H1 (cell line): ENCODE data around the gene CLASP2. TPM values are rescaled to one million over a fixed set of nuclear protein-coding genes. Genes with fewer than 3 reads are reported as not detected.
A peak's percentile ranks its signal among the peaks of the same experiment; 100 is the strongest.

Source experiments
- CTCF ChIA-PET: fragments of 300-600 bp; sonication (Branson Sonifier 250); formaldehyde crosslinking; loops from one replicate; lab custom pipeline; 2021; ENCODE audit not compliant: partially characterized antibody; lab: Charles Lee
- POLR2A ChIA-PET: fragments of 300-600 bp; sonication (Branson Sonifier 250); formaldehyde crosslinking; loops from one replicate; lab custom pipeline; 2021; ENCODE audit warnings: inconsistent platforms; ENCODE audit not compliant: partially characterized antibody; lab: Charles Lee
- DNase-seq, 2 experiments: peaks; one replicate each; pipeline versions ENCODE4 v3.0.0 to v3.0.0-alpha.2; 2010 to 2022; ENCODE audit warnings: low spot score in 2 of 2, low read depth in 1 of 2, mixed read lengths in 1 of 2
- FAIRE-seq: peaks from 2 replicates; lab custom pipeline; 2011; peaks lifted over from hg19 to GRCh38; lab: Jason Lieb, UNC
- H2AFZ ChIP-seq: 2 replicates; pipeline ENCODE4 v1.8.1; 2012; ENCODE audit warnings: low read length, inconsistent platforms
- H2AK5ac ChIP-seq: 2 replicates; pipeline ENCODE4 v1.6.1; 2013; ENCODE audit warnings: low read depth, low read length
- H2BK120ac ChIP-seq: replicated peaks from 2 replicates; pipeline ENCODE3; 2013; ENCODE audit warnings: low read depth, low read length, inconsistent platforms
- H2BK12ac ChIP-seq: 2 replicates; pipeline ENCODE4 v1.6.1; 2013; ENCODE audit warnings: low read depth, low read length
- H2BK15ac ChIP-seq: 2 replicates; pipeline ENCODE4 v1.6.1; 2013; ENCODE audit warnings: low read length
- H2BK20ac ChIP-seq: 2 replicates; pipeline ENCODE4 v1.6.1; 2013; ENCODE audit warnings: low read length
- H2BK5ac ChIP-seq: 2 replicates; pipeline ENCODE4 v1.6.1; 2013; ENCODE audit warnings: low read depth, low read length
- H3K14ac ChIP-seq: 2 replicates; pipeline ENCODE4 v1.6.1; 2013; ENCODE audit warnings: inconsistent platforms; ENCODE audit not compliant: insufficient read length
- H3K18ac ChIP-seq: 2 replicates; pipeline ENCODE4 v1.6.1; 2013; ENCODE audit warnings: low read length; ENCODE audit errors: extremely low read depth
- H3K23ac ChIP-seq: 2 replicates; pipeline ENCODE4 v1.6.1; 2013; ENCODE audit warnings: inconsistent platforms; ENCODE audit not compliant: insufficient read length
- H3K23me2 ChIP-seq: 2 replicates; pipeline ENCODE4 v1.6.1; 2013; ENCODE audit warnings: low read depth, low read length
- H3K27ac ChIP-seq: 2 replicates; pipeline ENCODE4 v1.6.1; 2011; ENCODE audit warnings: low read depth, low read length, inconsistent platforms
- H3K27me3 ChIP-seq, 4 experiments: replicated peaks in 1 of 4; 1 replicate in 1 of 4; 2 replicates in 3 of 4; pipeline versions ENCODE4 v1.6.1 to v1.8.1; 2011 to 2013; ENCODE audit warnings: low read length in 3 of 4, mild to moderate bottlenecking in 3 of 4, inconsistent platforms in 2 of 4, mixed read lengths in 2 of 4, moderate library complexity in 1 of 4; ENCODE audit not compliant: control insufficient read depth in 3 of 4, insufficient read depth in 3 of 4; ENCODE audit errors: extremely low read depth in 1 of 4
- H3K36me3 ChIP-seq, 4 experiments: 2 replicates each; pipeline versions ENCODE4 v1.6.1 to v1.8.1; 2011 to 2013; ENCODE audit warnings: mild to moderate bottlenecking in 4 of 4, low read length in 3 of 4, moderate library complexity in 2 of 4, control low read depth in 1 of 4, inconsistent platforms in 1 of 4; ENCODE audit not compliant: insufficient read depth in 4 of 4, control insufficient read depth in 2 of 4
- H3K4ac ChIP-seq: replicated peaks from 2 replicates; pipeline ENCODE3; 2013; ENCODE audit warnings: low read length, low read depth, mixed read lengths, inconsistent platforms; ENCODE audit not compliant: insufficient read length
- H3K4me1 ChIP-seq, 4 experiments: replicated peaks in 1 of 4; 1 replicate in 1 of 4; 2 replicates in 3 of 4; pipeline versions ENCODE4 v1.6.1 to v1.8.1; 2011 to 2013; ENCODE audit warnings: low read length in 3 of 4, inconsistent platforms in 2 of 4, mixed read lengths in 1 of 4; ENCODE audit not compliant: insufficient read depth in 4 of 4, control insufficient read depth in 3 of 4
- H3K4me2 ChIP-seq, 2 experiments: 2 replicates each; pipeline versions ENCODE4 v1.6.1 to v1.8.1; 2011 to 2013; ENCODE audit warnings: low read depth in 2 of 2, low read length in 2 of 2, control low read depth in 1 of 2, inconsistent platforms in 1 of 2, mild to moderate bottlenecking in 1 of 2; ENCODE audit not compliant: insufficient read depth in 1 of 2
- H3K4me3 ChIP-seq, 4 experiments: fragments of 200-600, 300-600 bp in 1 of 4; sonication (generic), shearing (Covaris generic), sonication (Bioruptor Twin) in 1 of 4; 2 replicates each; pipeline versions ENCODE4 v1.5.1 to v1.8.1; 2011 to 2016; ENCODE audit warnings: low read length in 4 of 4, low read depth in 3 of 4, control low read depth in 2 of 4, inconsistent platforms in 2 of 4, mild to moderate bottlenecking in 2 of 4, mixed read lengths in 1 of 4, moderate library complexity in 1 of 4; ENCODE audit not compliant: insufficient read depth in 2 of 4; ENCODE audit errors: extremely low read depth in 1 of 4
- H3K56ac ChIP-seq: replicated peaks from 2 replicates; pipeline ENCODE3; 2013; ENCODE audit warnings: low read depth, mild to moderate bottlenecking, mixed read lengths, low read length, inconsistent platforms; ENCODE audit not compliant: insufficient read length
- H3K79me1 ChIP-seq: 2 replicates; pipeline ENCODE4 v1.6.1; 2013; ENCODE audit warnings: low read depth, low read length, control low read depth
- H3K79me2 ChIP-seq, 2 experiments: 2 replicates each; pipeline versions ENCODE4 v1.6.1 to v1.8.1; 2012 to 2013; ENCODE audit warnings: low read length in 2 of 2, mild to moderate bottlenecking in 2 of 2, inconsistent platforms in 1 of 2; ENCODE audit not compliant: insufficient read depth in 2 of 2, control insufficient read depth in 1 of 2
- H3K9ac ChIP-seq, 4 experiments: replicated peaks in 1 of 4; 1 replicate in 1 of 4; 2 replicates in 3 of 4; pipeline versions ENCODE4 v1.6.1 to v1.8.1; 2011 to 2013; ENCODE audit warnings: low read depth in 3 of 4, low read length in 3 of 4, control low read depth in 2 of 4, mild to moderate bottlenecking in 2 of 4, moderate library complexity in 2 of 4, inconsistent platforms in 1 of 4; ENCODE audit errors: extremely low read depth in 1 of 4
- H3K9me3 ChIP-seq, 2 experiments: 2 replicates each; pipeline versions ENCODE4 v1.6.1 to v1.8.1; 2012 to 2013; ENCODE audit warnings: mild to moderate bottlenecking in 2 of 2, moderate library complexity in 2 of 2, control low read depth in 1 of 2, inconsistent platforms in 1 of 2, low read depth in 1 of 2, low read length in 1 of 2, mixed read lengths in 1 of 2; ENCODE audit not compliant: insufficient read depth in 2 of 2
- H4K20me1 ChIP-seq, 2 experiments: replicated peaks in 1 of 2; 2 replicates each; pipeline versions ENCODE3 to v1.8.1; 2011 to 2013; ENCODE audit warnings: inconsistent platforms in 2 of 2, low read length in 2 of 2, mild to moderate bottlenecking in 1 of 2; ENCODE audit not compliant: insufficient read depth in 2 of 2, control insufficient read depth in 1 of 2
- H4K5ac ChIP-seq: 2 replicates; pipeline ENCODE4 v1.6.1; 2013; ENCODE audit warnings: low read length, low read depth, mixed read lengths, inconsistent platforms; ENCODE audit not compliant: insufficient read length
- H4K8ac ChIP-seq: 2 replicates; pipeline ENCODE4 v1.8.0; 2013; ENCODE audit warnings: mild to moderate bottlenecking, moderate library complexity, low read length, inconsistent platforms; ENCODE audit not compliant: insufficient read depth; ENCODE audit errors: extremely low read depth
- H4K91ac ChIP-seq: replicated peaks from 2 replicates; pipeline ENCODE3; 2013; ENCODE audit warnings: low read length, mixed read lengths, inconsistent platforms; ENCODE audit not compliant: insufficient read length
- BCL11A ChIP-seq, 2 experiments: IDR thresholded peaks; one replicate each; pipeline ENCODE4 v1.6.1; 2011; ENCODE audit warnings: low read depth in 2 of 2, low read length in 2 of 2, mild to moderate bottlenecking in 2 of 2
- CBX8 ChIP-seq: fragments of 300-800, 300-1000 bp; sonication (generic); IDR thresholded peaks from 2 replicates; pipeline ENCODE4 v1.7.1; 2016; ENCODE audit warnings: low read depth, low read length, borderline replicate concordance
- E2F6 ChIP-seq: IDR thresholded peaks from 2 replicates; pipeline ENCODE4 v1.6.1; 2012; ENCODE audit warnings: inconsistent platforms
- EGR1 ChIP-seq: IDR thresholded peaks from 2 replicates; pipeline ENCODE4 v1.6.1; 2011; ENCODE audit warnings: low read depth, low read length, borderline replicate concordance
- JUND ChIP-seq: IDR thresholded peaks from 2 replicates; pipeline ENCODE4 v1.6.1; 2011; ENCODE audit warnings: mild to moderate bottlenecking, improper control_type of control experiment, low read length
- NANOG ChIP-seq: IDR thresholded peaks from 2 replicates; pipeline ENCODE4 v1.6.1; 2011; ENCODE audit warnings: low read length, low read depth, mild to moderate bottlenecking, inconsistent platforms; ENCODE audit not compliant: insufficient read depth, poor library complexity, severe bottlenecking
- RAD21 ChIP-seq, 2 experiments: IDR thresholded peaks in 1 of 2; conservative IDR thresholded peaks in 1 of 2; 2 replicates each; pipeline ENCODE4 v1.6.1; 2011; ENCODE audit warnings: low read depth in 2 of 2, low read length in 2 of 2, improper control_type of control experiment in 1 of 2, inconsistent platforms in 1 of 2, mild to moderate bottlenecking in 1 of 2, moderate library complexity in 1 of 2
- RXRA ChIP-seq: IDR thresholded peaks from 2 replicates; pipeline ENCODE4 v1.6.1; 2011; ENCODE audit warnings: low read depth, mild to moderate bottlenecking, low read length, moderate library complexity; ENCODE audit not compliant: insufficient read depth
- WGBS, 2 experiments: shearing (Covaris generic) in 1 of 2; methylation state at CpG; one replicate each; pipeline versions ENCODE4 v1.1.6 to v1.1.7; 2013 to 2015; ENCODE audit warnings: low lambda C conversion rate in 2 of 2, mixed read lengths in 2 of 2, inconsistent platforms in 1 of 2, low coverage in 1 of 2, missing lambda C conversion rate in 1 of 2; ENCODE audit not compliant: insufficient replicate concordance in 2 of 2, insufficient coverage in 1 of 2, insufficient read length in 1 of 2; ENCODE audit errors: extremely low coverage in 1 of 2, missing lambda C conversion rate in 1 of 2; 5-methylcytosine and 5-hydroxymethylcytosine counted together
- polyA plus RNA-seq, 7 experiments: library from polyadenylated mRNA; depleted of rRNA in 3 of 7; stranded (reverse) in 5 of 7; unstranded in 2 of 7; fragments of >200 nt in 5 of 7; fragments of 200-250 nt in 2 of 7; gene quantifications; 1 replicate in 5 of 7; 2 replicates in 1 of 7; 4 replicates in 1 of 7; pipeline versions ENCODE4 v1.2.1 to v1.2.3, GENCODE V29; 2011 to 2013; ENCODE audit warnings: missing spikeins in 2 of 7, mixed read lengths in 2 of 7
- total RNA-seq: library from RNA; stranded (reverse); fragmentation: NEBNext Ultra II Directional; extraction: Animal tissue kit (Norgen Biotek cat#: 25700); gene quantifications from 2 replicates; pipeline ENCODE4 v1.2.1, GENCODE V29; 2021

CLASP2 gene
- total and polyA plus RNA-seq, 2 of the 8 experiments (the other 6 are each of a cell fraction or from before 2014, with no cell fraction given) = 21.7 to 58.0 TPM

GRCh38 chr3:33496449-33496848 is 221.6 kb downstream of the CLASP2 start:
- no peak overlapping the region for H3K9ac ChIP-seq
- no peak overlapping the region for H3K4ac ChIP-seq
- no peak overlapping the region for H4K91ac ChIP-seq
- no peaks in the 10 kb centered on the region for H3K79me1 ChIP-seq
- H3K27me3 ChIP-seq = no peaks in the 10 kb centered on the region
- no peak for DNase-seq
- H4K8ac ChIP-seq = no peak overlapping the region
- no peak overlapping the region for H3K14ac ChIP-seq
- H2BK120ac ChIP-seq = no peak overlapping the region
- 87% methylated on average over 2 of the region's 2 CpGs; no CpG with 5 or more reads in 1 of the 2 experiments for WGBS, 2 experiments
- H2BK15ac ChIP-seq = no peak overlapping the region
- no peak overlapping the region for H3K23ac ChIP-seq
- no peak for TF ChIP-seq E2F6
- no peak for TF ChIP-seq BCL11A (IDR thresholded peaks at IDR 0.05; ENCODE audit: low read depth in 2 of 2, low read length in 2 of 2)
- no peak for TF ChIP-seq EGR1
- no peak for TF ChIP-seq JUND
- TF ChIP-seq RAD21 (IDR thresholded peaks at IDR 0.05 in 1 of 2, conservative IDR thresholded peaks at IDR 0.05 in 1 of 2; ENCODE audit: low read depth in 2 of 2, low read length in 2 of 2) = no peak
- no peak for TF ChIP-seq CBX8
- no peak for TF ChIP-seq RXRA
- no peak for TF ChIP-seq NANOG
- H4K5ac ChIP-seq = no peak overlapping the region
- ChIA-PET CTCF (no interaction called here), POLR2A (interaction anchor here (1.0 kb wide), 1 partner anchor 56 kb away, joined by 3 read pairs; the partner anchor contains the start of gene UBP1)
- H2BK20ac ChIP-seq = no peak overlapping the region
- H3K23me2 ChIP-seq = no peaks in the 10 kb centered on the region
- no peak overlapping the region for H3K18ac ChIP-seq
- H2BK12ac ChIP-seq = no peak overlapping the region
- FAIRE-seq = peak; percentile 19
- peaks cover 0 to 8% (median 0%) of the 10 kb centered on the region in 4 experiments; a peak in 3 of 8 replicates for H3K36me3 ChIP-seq
- no peak overlapping the region for H3K4me2 ChIP-seq
- H2AFZ ChIP-seq = no peak overlapping the region
- no peak overlapping the region for H2BK5ac ChIP-seq
- H3K56ac ChIP-seq = no peak overlapping the region
- no peaks in the 10 kb centered on the region for H3K79me2 ChIP-seq
- H2AK5ac ChIP-seq = no peak overlapping the region
- H3K9me3 ChIP-seq = no peaks in the 10 kb centered on the region
- no peaks in the 10 kb centered on the region for H3K4me1 ChIP-seq
- no peaks in the 10 kb centered on the region for H4K20me1 ChIP-seq
- H3K4me3 ChIP-seq = no peak overlapping the region
- no peak overlapping the region for H3K27ac ChIP-seq
